HG03159 (cell line): ENCODE results near the gene CLDN22.
A peak's percentile ranks its signal among the peaks of the same experiment; 100 is the strongest.

Experiments
- ATAC-seq: cut with Tn5 transposase; IDR thresholded peaks from one replicate; pipeline ENCODE4 v1.9.1; 2021; ENCODE audit warnings: mild to moderate bottlenecking, moderate library complexity; ENCODE audit not compliant: unreplicated experiment

Gene CLDN22

DNA sequence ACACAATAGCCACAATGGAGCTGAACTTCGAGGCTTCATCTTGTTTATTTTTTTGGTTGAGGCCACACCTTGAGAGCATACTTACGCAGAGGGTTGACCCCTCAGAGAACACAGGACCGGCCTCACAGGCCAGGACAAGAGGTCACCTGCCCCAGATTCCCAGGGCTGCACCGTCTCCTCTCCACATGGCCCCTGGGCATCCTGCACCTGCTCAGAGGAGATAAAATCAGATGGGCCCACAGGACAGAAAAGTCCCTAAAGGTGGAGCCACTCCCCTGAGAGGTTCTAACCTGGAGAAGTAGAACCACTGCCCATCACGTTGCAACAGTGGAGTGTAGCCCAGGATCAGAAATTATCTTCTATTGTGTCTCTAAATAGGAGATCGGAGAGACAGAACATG lies 3.2 kb upstream of the CLDN22 start:
- ATAC-seq = no peak

DNA sequence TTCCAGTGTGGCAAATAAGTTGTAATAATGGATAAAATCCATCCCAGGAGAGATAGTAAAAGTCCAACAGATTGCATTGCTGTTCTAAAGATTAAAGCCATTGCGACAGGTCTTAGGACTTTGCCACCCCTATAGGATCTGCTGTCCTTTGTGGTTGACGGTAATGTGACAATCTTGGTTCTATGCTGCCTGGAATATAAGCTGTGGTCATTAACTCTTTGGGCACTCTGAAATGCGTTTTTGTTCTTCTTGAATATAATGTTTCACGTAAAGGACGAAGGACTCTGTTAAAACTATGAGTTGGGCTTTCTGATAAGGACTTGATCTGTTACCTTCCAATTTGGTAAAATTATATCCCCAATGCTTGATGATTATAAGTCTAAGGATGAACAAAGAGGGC lies 2.2 kb upstream of the CLDN22 start, which contains the start of gene CLDN24:
Gene CLDN24 (minus strand): TSS at position 101 of the 400 bp plus-strand sequence. CDS start 0 bp downstream, at position 101.
- ATAC-seq = no peak

DNA sequence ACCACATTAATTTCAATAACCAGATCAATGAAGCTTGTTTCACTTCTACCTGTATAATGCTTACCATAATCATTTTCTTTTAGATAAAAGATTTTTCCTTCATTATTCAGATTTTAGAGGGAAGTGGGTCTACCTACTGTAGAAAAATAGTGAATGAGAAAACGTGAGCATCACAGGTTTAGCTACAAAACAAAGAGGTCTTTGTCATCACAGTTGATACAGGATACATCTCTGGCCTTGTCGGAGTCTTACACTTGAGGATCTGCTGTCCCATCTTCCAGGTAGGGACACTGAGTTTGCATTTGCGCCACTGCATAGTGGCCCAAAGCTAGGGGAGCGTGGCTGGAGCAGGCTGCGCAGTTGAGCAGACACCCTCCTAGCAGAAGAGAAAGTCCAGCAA lies 1.4 kb upstream of the CLDN22 start:
- no peak for ATAC-seq

DNA sequence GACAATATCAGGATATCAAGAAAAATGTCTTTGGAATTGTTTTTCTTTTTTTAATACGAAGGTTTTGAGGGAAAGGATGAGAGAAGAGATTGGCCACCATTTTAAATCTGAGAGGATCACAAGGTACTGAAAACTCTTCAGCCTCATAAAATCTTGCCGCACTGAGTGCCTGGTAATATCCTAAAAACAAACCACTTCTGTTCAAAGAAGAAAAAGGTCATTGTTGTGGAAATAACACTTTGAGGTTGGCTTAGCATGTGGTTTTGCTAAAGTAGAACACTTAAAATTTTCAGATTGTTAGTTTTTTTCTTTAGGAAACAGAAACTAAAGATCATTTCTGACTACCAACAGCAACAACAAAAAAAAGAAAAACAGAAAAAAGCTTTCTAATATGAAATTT lies 1.0 kb upstream of the CLDN22 start:
- no peak for ATAC-seq

DNA sequence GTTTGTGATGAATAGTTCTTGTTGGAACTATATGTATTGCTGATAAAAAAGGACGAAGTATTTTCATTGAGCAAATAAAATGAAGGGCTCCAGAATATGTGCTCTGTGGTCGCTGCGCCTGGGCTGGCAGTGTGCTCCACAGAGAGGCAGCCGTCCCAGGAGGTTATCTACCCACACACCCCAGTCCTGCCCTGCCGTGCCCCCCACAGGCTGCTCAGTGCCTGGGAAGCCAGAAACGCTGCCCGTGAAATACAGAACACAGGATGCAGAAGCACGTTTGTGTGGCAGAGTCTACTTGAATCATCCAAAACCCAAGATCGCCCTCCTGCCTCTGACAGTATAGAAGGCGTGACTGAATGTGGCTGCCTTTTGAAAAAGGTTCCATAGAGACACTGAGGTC lies 1.4 kb downstream of the CLDN22 start:
- ATAC-seq = no peak

DNA sequence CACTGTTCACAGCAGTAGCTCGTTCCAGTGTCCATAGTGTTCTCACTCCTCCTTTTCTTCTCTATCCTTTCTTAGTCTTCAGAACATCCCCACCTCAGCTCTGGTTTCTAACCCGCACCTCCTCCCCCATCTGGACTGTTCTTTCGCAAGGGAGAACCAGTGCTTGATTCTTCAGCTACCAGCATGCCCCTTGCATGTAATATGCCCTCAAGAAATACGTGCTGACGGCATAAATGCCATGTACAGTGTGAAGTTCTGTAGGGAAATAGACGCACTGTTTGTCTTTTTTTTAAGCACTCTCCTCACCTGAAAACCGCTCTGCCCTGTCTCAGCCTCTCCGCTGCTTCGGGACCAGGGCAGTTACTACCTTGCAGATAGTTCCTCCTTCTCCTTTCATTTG lies 5.3 kb downstream of the CLDN22 start:
- no peak for ATAC-seq

DNA sequence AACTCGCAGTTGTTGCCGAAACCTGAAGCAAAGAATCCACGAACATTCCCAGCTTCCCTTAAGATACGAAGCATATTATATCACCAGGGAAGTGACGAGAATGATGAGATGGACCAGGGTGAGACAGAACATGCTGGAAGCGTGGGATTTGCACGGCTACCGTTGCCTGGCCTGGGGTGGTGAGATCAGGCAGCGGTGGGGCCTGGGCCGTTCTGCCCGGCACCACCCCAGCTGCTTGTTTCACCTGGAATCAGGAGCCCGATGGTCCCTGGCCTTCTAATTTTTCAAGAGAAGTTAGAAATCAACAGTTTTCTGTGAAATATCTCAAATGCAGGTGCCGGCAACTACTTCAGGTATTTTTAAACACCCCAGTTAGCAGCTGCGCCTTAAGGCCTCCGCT lies 5.7 kb downstream of the CLDN22 start:
- ATAC-seq = no peak

DNA sequence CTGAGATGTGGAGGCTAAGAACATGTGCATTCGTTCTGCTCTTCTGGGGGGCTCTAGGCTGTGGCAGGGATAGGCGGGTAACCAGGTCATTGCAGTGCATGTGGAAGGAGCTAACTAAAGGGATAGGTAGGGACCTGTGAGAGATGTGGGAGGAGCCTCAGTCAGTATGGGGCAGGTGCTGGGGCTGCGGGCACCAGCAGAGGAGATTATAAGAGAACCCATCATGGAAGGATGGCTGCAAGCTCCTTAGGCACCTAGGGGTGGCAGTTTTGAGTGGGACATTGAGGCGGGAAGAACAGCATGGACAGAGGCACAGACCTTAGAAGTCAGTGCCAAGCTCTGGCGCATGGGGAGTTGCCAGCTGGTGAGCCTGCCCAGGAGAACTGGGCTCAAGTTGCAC lies 7.2 kb downstream of the CLDN22 start:
- ATAC-seq = no peak

DNA sequence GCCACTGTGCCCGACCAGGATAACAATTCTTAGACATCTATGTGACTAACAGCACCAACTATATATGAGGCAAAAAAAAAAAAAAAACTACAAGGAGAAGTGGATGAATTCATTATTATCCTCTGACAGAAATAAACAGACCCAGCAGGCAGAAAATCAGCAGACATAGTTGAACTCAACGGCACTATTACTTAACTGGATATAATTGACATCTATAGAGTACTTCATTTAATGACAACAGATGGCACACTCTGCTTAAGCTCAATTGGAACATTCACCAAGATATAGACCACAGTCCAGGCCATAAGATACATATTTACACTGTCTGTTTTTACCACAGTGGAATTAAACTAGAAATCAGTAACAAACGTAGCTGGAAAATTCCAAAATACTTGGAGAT lies 13.3 kb downstream of the CLDN22 start:
- ATAC-seq = no peak

DNA sequence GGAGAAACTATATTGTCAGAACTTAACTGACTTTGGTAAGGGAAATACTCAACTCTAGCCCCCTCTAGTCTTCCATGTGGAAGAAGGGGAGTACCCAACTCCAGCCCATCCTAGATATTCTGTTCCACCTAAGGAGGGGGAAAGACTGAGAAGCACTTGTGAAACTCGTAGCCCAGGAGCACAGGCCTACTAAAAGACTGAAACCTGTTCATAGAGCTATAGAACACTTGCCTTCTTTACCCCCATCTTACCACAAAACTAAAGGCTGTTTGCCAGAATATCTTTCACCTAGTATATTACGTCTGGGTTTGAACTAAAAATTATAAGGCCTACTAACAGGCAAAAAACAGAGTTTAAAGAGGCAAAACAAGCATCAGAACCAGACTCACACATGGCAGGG lies 15.5 kb downstream of the CLDN22 start:
- no peak for ATAC-seq

DNA sequence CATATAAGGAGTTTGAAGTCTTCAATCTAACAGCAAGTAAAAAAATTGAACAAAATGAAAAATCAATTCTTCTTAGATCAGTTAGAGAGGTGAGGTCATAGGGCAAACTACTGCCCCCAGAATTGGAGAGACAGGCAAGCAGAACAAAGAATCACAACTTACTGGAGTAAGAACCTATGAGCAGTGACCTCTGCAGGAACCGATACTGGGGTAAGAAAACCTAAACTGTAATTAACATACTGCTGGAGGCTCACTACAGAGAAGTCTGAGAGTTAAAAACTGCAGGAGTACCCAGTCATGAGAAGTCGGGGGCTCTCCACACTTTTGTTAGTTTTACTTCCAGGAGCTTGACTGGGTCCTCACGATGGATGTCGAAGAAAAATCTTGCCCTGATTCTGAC lies 16.0 kb downstream of the CLDN22 start:
- no peak for ATAC-seq

DNA sequence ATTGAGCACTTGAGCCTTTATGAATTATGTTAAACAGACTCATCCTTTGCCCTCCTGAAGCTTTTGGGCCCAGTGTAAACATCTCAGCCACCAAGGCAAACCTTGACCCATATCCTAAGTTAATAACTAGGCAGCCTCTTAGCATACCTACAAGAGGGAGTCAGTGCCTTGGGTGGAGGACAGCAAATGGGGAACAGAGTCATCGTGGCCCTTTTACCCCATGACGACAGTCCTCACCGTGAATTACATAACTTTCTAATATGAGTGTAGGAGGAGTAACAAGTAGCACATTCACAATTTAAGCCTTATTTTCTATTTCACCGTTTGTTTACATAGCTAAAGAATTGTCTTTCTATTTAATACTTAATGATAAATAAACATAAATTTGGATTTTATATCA lies 16.8 kb downstream of the CLDN22 start:
- ATAC-seq = no peak

DNA sequence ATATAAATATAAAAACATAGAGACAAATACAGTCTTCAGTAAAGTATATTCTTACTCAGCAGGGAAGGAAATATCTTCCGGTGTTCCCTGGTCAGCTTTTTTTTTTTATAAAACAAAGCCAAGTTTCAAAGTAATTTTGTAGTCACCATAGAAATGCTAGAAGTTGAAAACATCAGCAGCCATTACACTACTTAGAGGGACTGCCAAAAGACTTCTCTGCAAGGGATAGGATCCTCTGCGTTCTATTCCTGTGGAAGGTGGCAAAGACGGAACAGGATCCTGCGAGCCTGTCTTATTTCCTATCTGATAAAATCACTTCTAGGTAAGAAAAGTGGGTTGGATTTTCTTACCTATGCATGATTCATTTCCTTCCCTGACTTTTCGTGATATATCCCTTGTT lies 19.4 kb downstream of the CLDN22 start:
- ATAC-seq = no peak

DNA sequence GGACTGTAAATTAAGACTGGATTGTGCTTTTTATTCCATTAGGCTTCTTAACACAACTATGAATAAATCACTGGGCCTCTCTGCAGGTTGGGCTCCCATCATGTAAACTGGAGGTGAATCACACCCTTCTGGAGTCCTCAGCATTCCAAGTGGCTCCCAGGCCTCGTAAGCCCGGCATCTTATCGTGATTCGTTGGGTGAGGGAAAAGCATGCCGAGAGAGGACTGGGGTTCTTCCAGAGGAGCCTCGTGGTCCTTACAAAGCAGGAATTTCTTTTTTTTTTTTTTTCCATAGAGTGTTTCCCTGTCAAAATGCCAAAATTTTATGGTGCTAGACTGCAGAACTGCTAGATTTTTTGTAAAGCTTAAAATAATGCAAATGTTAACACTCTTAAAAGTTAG lies 20.0 kb downstream of the CLDN22 start:
- ATAC-seq = no peak

DNA sequence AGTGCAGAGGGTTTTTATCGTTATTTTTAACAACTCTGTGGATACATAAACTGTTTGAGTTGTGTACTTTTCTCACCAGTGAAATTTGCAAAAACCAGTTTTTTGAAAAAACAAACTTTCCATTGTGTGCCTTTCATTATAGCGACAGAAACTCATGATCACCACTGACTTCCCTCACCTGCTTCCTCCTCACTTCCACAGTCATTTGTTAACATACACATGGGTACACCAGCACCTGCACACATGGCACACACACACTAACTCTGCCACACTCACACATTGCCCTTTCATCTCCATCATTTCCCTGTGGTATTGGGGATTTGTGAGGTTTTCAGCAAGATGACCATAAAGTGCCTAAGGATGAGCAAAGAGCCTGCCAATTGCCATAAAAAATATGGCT lies 20.6 kb downstream of the CLDN22 start:
- no peak for ATAC-seq

DNA sequence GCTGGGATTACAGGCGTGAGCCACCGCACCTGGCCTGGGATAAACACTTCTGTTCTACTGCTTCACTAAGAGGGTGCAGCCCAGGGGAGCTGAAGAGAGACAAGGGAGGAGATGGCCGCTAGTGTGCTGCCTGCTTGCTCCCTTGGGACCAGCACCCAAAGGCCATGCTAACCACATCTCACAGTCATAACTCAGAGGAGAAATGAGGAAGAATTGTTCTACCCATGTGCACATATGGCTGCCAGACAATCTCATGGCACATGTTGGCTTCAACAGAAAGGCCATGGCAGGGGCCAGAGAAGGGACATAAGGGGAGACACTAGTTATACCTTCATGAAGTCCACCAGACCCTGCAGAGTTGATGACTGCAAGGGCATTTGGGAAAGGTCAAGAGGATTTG lies 22.4 kb downstream of the CLDN22 start:
- ATAC-seq = peak; percentile 86

DNA sequence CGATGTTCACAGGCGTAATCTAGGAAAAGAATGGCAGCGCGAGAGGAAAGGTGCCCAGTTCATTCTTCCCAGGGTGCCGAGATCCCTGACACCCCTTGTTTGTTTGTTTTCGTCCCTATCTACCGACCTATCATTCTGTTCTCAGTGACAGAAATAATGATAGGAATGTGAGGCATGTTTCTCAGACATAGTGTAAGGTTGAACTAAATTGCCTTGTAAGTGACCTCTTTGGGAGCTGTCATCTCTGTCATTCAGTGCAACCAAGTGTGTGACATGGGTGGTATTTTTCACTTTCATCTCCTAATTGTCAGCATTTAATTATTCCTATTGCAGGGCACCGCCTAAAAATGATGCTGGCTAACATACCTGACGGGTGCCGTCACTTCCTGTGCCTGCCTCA lies 24.4 kb downstream of the CLDN22 start:
- no peak for ATAC-seq

DNA sequence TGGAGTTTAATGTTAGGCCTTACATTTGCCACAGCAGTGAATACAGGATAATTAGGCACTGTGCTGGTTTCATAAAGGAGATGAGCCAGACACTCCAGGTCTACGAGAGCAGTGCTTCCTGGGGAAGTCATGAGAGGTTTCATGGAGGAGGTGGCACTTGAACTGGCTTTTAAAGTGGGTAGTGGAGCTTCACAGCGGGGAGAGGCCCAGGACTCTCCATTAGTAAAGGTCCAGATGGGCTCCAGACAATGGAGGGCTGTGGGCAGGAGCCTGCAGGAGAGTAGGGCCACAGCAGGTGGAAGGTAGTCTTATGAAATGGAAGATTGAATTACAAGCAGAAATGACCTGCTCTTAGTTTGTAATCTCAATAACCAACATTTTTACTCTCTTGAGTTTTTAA lies 29.0 kb downstream of the CLDN22 start:
- ATAC-seq = no peak

DNA sequence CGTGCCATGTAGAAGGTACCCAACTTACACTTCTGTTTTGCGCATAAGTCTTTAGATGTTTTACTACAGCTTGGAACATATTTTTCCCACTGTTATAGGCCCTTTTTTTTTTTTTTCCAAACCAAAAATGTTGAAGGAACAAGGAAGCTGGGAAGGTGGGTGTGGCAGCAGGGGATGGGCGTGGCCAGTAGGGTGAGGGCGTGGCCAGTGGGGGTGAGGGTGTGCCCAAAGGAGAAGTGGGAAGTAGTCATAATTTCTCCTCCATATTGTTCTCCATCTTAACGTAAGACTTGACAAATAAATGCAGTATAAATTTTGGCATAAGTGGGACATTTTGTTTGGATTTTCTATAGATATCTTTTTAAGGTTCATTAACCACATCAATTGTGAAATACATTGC lies 30.4 kb downstream of the CLDN22 start:
- no peak for ATAC-seq

DNA sequence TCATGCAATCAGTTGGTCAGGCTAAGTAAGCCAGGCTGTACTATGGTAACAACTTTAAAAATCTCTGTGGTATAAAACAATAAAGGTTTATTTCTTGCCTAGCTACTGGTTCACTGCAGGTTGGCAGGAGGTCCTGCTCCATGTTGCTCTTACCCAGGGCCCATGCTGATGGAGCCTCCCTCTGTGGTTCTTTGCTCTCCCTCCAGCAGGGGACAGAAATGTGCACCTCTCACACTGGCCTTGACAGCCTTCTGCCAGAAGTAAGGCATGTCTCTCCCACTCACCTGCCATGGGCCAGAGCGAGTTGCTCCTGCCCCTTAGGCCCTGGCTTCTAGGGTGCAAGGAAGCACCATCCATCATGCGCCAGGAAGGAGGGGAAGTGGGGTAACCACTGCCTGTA lies 31.1 kb downstream of the CLDN22 start:
- no peak for ATAC-seq

DNA sequence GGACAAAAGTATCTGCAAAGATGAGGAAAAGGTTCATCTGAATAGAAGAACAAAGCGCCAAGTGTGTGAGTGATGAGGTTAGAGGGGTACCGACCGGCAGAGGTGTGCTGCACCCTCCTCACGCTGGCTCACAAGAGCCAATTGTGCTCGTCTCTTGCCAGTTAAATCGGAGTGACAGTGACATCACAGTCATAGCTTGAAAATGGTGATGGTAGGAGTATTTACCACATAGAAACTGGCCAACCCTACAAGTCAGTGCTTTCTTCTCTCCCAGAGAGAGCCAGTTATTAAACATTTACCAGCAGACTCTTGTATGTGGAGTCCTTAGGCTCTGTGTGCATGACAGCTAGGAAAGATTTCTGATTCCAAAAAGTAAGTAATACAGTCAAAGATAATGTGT lies 32.4 kb downstream of the CLDN22 start:
- ATAC-seq = peak; percentile 79

DNA sequence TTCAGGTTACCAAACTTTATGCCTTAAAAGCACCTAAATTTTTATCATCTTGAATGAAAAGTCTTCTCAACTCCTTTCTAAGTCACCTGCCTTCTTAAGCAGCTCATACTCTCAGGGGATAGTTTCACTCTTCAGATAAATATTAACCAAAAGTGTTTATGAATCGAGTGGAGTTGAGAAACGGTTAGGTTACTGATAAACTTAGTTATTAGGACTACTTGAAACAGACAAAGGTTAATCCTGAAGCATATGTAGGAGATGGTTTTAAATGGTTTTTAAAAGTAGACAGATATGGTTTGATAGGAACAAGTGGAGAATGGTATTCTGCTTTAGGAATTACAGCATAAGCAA lies 32.8 kb downstream of the CLDN22 start:
- peak; percentile 80 for ATAC-seq

DNA sequence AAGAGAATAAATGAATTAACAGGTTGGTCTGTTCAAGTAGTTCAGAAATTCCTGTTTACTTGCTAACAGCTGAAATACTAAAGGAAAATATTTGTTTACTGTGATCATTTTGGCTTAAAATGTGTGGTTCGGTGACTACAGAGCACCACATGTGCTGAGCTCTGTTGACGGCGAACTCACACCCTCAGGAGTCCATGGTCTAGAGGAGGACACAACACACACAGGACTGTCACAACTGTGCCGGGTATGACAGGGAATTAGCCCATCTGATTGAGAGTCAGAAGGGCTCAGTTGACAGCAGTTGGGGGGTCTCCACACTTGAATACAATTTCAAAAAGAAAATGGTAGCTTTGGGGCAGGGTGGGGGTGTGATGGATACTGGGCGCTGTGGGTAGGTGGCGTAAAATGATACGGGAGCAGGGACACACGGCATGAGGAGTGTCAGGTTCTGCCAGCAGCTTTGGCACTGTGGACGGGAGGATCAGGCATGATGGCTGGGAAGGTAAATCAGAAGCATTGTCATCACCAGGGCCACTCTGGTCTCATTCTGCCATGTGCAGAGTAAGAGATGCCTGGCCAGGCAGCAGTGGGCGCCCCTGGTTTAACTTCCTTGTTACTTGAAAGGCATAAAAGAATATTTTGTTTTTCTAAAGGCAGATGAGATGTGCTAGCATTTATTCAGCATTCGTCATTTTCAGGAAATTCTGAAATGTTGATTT lies 33.3 kb downstream of the CLDN22 start:
- ATAC-seq = peak; percentile 26
